ENCODE measurements around the gene GIMD1.

Gene GIMD1

GRCh38 chr4:106318511-106318910 lies 50.1 kb downstream of the GIMD1 start:
- H3K4me1 ChIP-seq = peaks cover 0 to 62% (median 27%) of the 10 kb centered on the region in 4 donors
- no peaks in the 10 kb centered on the region for H3K9me3 ChIP-seq
- peaks cover 0 to 10% (median 9%) of the 10 kb centered on the region in 3 donors for H3K36me3 ChIP-seq
- intact Hi-C loops (cut with DNase I; ENCODE audit: low total_unique reads) = no loop called here
- TF ChIP-seq CTCF (IDR thresholded peaks at IDR 0.05) = no peak
- H3K4me3 ChIP-seq = no peak overlapping the region
- H3K27me3 ChIP-seq = no peaks in the 10 kb centered on the region
- no peak for DNase-seq
- H3K27ac ChIP-seq = no peak overlapping the region

- Histone ChIP-seq H3K27me3 (no peaks in the 10 kb centered on the region), H3K4me1 (peaks cover 0 to 62% (median 28%) of the 10 kb centered on the region in 4 donors), H3K27ac (peak overlapping the region in 1 of 2 donors; percentile 96), H3K4me3 (peak overlapping the region in 1 of 2 donors; percentile 76), H3K9me3 (no peaks in the 10 kb centered on the region), H3K36me3 (peaks cover 0 to 10% (median 9%) of the 10 kb centered on the region in 3 donors)
- no peak for DNase-seq
- TF ChIP-seq CTCF (IDR thresholded peaks at IDR 0.05) = no peak
- intact Hi-C loops (cut with DNase I; ENCODE audit: low total_unique reads) = no loop called here
These were observed 50.8 kb downstream of the GIMD1 start for GRCh38 chr4:106317815-106318214.

GRCh38 chr4:106316773-106317409 lies 51.7 kb downstream of the GIMD1 start:
- no peak for TF ChIP-seq CTCF (IDR thresholded peaks at IDR 0.05)
- H3K27me3 ChIP-seq = no peaks in the 10 kb centered on the region
- peaks cover 0 to 62% (median 28%) of the 10 kb centered on the region in 4 donors for H3K4me1 ChIP-seq
- H3K36me3 ChIP-seq = peaks cover 0 to 10% (median 9%) of the 10 kb centered on the region in 3 donors
- peak overlapping the region; percentile 76 to 85 for H3K4me3 ChIP-seq
- H3K9me3 ChIP-seq = no peaks in the 10 kb centered on the region
- no peak for DNase-seq
- H3K27ac ChIP-seq = peak overlapping the region; percentile 91 to 96
- intact Hi-C loops (cut with DNase I; ENCODE audit: low total_unique reads) = no loop called here

GRCh38 chr4:106315968-106316772 lies 52.4 kb downstream of the GIMD1 start, which contains the start of the genes AIMP1 and TBCK:
Gene AIMP1, plus strand, starts transcription at chr4:106316550. Its CDS starts 8,460 bp downstream, at chr4:106325010.
Gene TBCK, minus strand, starts transcription at chr4:106316209. Its CDS starts 7,249 bp downstream, at chr4:106308960.
- intact Hi-C loops (cut with DNase I; ENCODE audit: low total_unique reads) = no loop called here
- H3K9me3 ChIP-seq = no peaks in the 10 kb centered on the region
- peaks cover 0 to 69% (median 28%) of the 10 kb centered on the region in 4 donors for H3K4me1 ChIP-seq
- H3K36me3 ChIP-seq = peaks cover 0 to 7% (median 6%) of the 10 kb centered on the region in 3 donors
- peak; percentile 91 to 94 for DNase-seq
- no peak for TF ChIP-seq CTCF (IDR thresholded peaks at IDR 0.05)
- H3K27ac ChIP-seq = peak within 1 kb of the TSS; percentile 91 to 96
- H3K4me3 ChIP-seq = peak within 1 kb of the TSS; percentile 76 to 85
- H3K27me3 ChIP-seq = no peaks in the 10 kb centered on the region

GRCh38 chr4:106315476-106315967 lies 53.1 kb downstream of the GIMD1 start:
- peak overlapping the region; percentile 91 to 96 for H3K27ac ChIP-seq
- DNase-seq = no peak
- TF ChIP-seq CTCF (IDR thresholded peaks at IDR 0.05) = no peak
- H3K4me1 ChIP-seq = peaks cover 0 to 76% (median 29%) of the 10 kb centered on the region in 4 donors
- peaks cover 0 to under 1% (median 0%) of the 10 kb centered on the region in 3 donors for H3K36me3 ChIP-seq
- intact Hi-C loops (cut with DNase I; ENCODE audit: low total_unique reads) = no loop called here
- no peaks in the 10 kb centered on the region for H3K27me3 ChIP-seq
- no peaks in the 10 kb centered on the region for H3K9me3 ChIP-seq
- peak overlapping the region; percentile 76 to 85 for H3K4me3 ChIP-seq

Measured in tibial artery (tissue), 4 donors.